ENCODE measurements around the gene SNX30.

Gene SNX30

GRCh38 chr9:112850840-112851239 is 100.3 kb downstream of the SNX30 start:
- Histone ChIP-seq H4K20me1 (ENCODE audit: insufficient read depth, low read length) (no peaks in the 10 kb centered on the region), H3K4me3 (ENCODE audit: low read depth in 1 of 2, low read length in 2 of 2) (no peak overlapping the region), H3K9ac (ENCODE audit: low read depth, low read length) (no peak overlapping the region), H3K4me2 (ENCODE audit: insufficient read depth, low read length) (no peak overlapping the region), H3K9me3 (ENCODE audit: insufficient read depth, low read length, severe bottlenecking) (no peaks in the 10 kb centered on the region), H3K4me1 (ENCODE audit: insufficient read depth, low read length) (no peaks in the 10 kb centered on the region), H3K27me3 (ENCODE audit: insufficient read depth, low read length, poor library complexity) (no peaks in the 10 kb centered on the region), H2AFZ (ENCODE audit: low read depth, low read length) (no peak overlapping the region), H3K79me2 (ENCODE audit: insufficient read depth, low read length) (no peaks in the 10 kb centered on the region), H3K27ac (ENCODE audit: low read length) (no peak overlapping the region), H3K36me3 (ENCODE audit: insufficient read depth, low read length) (no peaks in the 10 kb centered on the region)
- ATAC-seq (ENCODE audit: insufficient read depth, low read depth) = no peak
- TF ChIP-seq CTCF (IDR thresholded peaks at IDR 0.05; ENCODE audit: borderline replicate concordance, extremely low read depth, low read length, poor library complexity, severe bottlenecking) = no peak
- no peak for TF ChIP-seq EZH2 (IDR thresholded peaks at IDR 0.05; ENCODE audit: borderline replicate concordance, low read depth, low read length, severe bottlenecking)
- no peak for DNase-seq

- Histone ChIP-seq H2AFZ (ENCODE audit: low read depth, low read length) (no peak overlapping the region), H3K27me3 (ENCODE audit: insufficient read depth, low read length, poor library complexity) (no peaks in the 10 kb centered on the region), H3K9me3 (ENCODE audit: insufficient read depth, low read length, severe bottlenecking) (no peaks in the 10 kb centered on the region), H3K36me3 (ENCODE audit: insufficient read depth, low read length) (no peaks in the 10 kb centered on the region), H3K4me1 (ENCODE audit: insufficient read depth, low read length) (no peaks in the 10 kb centered on the region), H4K20me1 (ENCODE audit: insufficient read depth, low read length) (no peaks in the 10 kb centered on the region), H3K79me2 (ENCODE audit: insufficient read depth, low read length) (no peaks in the 10 kb centered on the region), H3K4me3 (ENCODE audit: low read depth in 1 of 2, low read length in 2 of 2) (no peak overlapping the region), H3K27ac (ENCODE audit: low read length) (no peak overlapping the region), H3K9ac (ENCODE audit: low read depth, low read length) (no peak overlapping the region), H3K4me2 (ENCODE audit: insufficient read depth, low read length) (no peak overlapping the region)
- no peak for TF ChIP-seq CTCF (IDR thresholded peaks at IDR 0.05; ENCODE audit: borderline replicate concordance, extremely low read depth, low read length, poor library complexity, severe bottlenecking)
- TF ChIP-seq EZH2 (IDR thresholded peaks at IDR 0.05; ENCODE audit: borderline replicate concordance, low read depth, low read length, severe bottlenecking) = no peak
- ATAC-seq (ENCODE audit: insufficient read depth, low read depth) = no peak
- no peak for DNase-seq
Measured at GRCh38 chr9:112852741-112853504, 102.4 kb downstream of the SNX30 start.

- no peaks in the 10 kb centered on the region for H3K9me3 ChIP-seq (ENCODE audit: insufficient read depth, low read length, severe bottlenecking)
- H3K4me1 ChIP-seq (ENCODE audit: insufficient read depth, low read length) = no peaks in the 10 kb centered on the region
- ATAC-seq (ENCODE audit: insufficient read depth, low read depth) (no peak), DNase-seq (no peak)
- no peak for TF ChIP-seq CTCF (IDR thresholded peaks at IDR 0.05; ENCODE audit: borderline replicate concordance, extremely low read depth, low read length, poor library complexity, severe bottlenecking)
- no peak for TF ChIP-seq EZH2 (IDR thresholded peaks at IDR 0.05; ENCODE audit: borderline replicate concordance, low read depth, low read length, severe bottlenecking)
- no peaks in the 10 kb centered on the region for H3K79me2 ChIP-seq (ENCODE audit: insufficient read depth, low read length)
- no peak overlapping the region for H2AFZ ChIP-seq (ENCODE audit: low read depth, low read length)
- H4K20me1 ChIP-seq (ENCODE audit: insufficient read depth, low read length) = no peaks in the 10 kb centered on the region
- H3K4me2 ChIP-seq (ENCODE audit: insufficient read depth, low read length) = no peak overlapping the region
- no peak overlapping the region for H3K4me3 ChIP-seq (ENCODE audit: low read depth in 1 of 2, low read length in 2 of 2)
- no peaks in the 10 kb centered on the region for H3K27me3 ChIP-seq (ENCODE audit: insufficient read depth, low read length, poor library complexity)
- H3K9ac ChIP-seq (ENCODE audit: low read depth, low read length) = no peak overlapping the region
- no peak overlapping the region for H3K27ac ChIP-seq (ENCODE audit: low read length)
- H3K36me3 ChIP-seq (ENCODE audit: insufficient read depth, low read length) = no peaks in the 10 kb centered on the region
Measured at GRCh38 chr9:112853882-112854585, 103.5 kb downstream of the SNX30 start.
